ENCODE data around the gene NAT10. TPM values are rescaled to one million over a fixed set of nuclear protein-coding genes. Genes with fewer than 3 reads are reported as not detected.
A peak's percentile ranks its signal among the peaks of the same experiment; 100 is the strongest.

Gene NAT10
- total RNA-seq, 1 donor from 2014 or later: 46.3 TPM

GRCh38 chr11:34146411-34146810 is 41.0 kb downstream of the NAT10 start:
- intact Hi-C loops (cut with DNase I): no loop called here
- ATAC-seq (no peak), DNase-seq (ENCODE audit: low spot score) (peak; percentile 47)

- peak; percentile 34 for DNase-seq (ENCODE audit: low spot score)
- ATAC-seq: no peak
- intact Hi-C loops (cut with DNase I): no loop called here
Observed at GRCh38 chr11:34146866-34147265, 41.4 kb downstream of the NAT10 start.

GRCh38 chr11:34147581-34147980 is 42.2 kb downstream of the NAT10 start:
- peak; percentile 25 for DNase-seq (ENCODE audit: low spot score)

GRCh38 chr11:34148504-34149165 is 43.2 kb downstream of the NAT10 start:
- intact Hi-C loops (cut with DNase I): no loop called here
- peak; percentile 47 for DNase-seq (ENCODE audit: low spot score)
- no peak for ATAC-seq

More at GRCh38 chr11:34147581-34147980, 42.2 kb downstream of the NAT10 start:
- intact Hi-C loops (cut with DNase I): no loop called here
- no peak for ATAC-seq

- no peak for ATAC-seq
- DNase-seq (ENCODE audit: low spot score): peak; percentile 9
- intact Hi-C loops (cut with DNase I): no loop called here
Observed at GRCh38 chr11:34149274-34149673, 43.8 kb downstream of the NAT10 start.

- no peak for DNase-seq (ENCODE audit: low spot score)
- intact Hi-C loops (cut with DNase I): no loop called here
Observed at GRCh38 chr11:34149786-34150185, 44.4 kb downstream of the NAT10 start.

GRCh38 chr11:34150494-34151151 is 45.2 kb downstream of the NAT10 start:
- intact Hi-C loops (cut with DNase I): no loop called here
- ATAC-seq: no peak
- no peak for DNase-seq (ENCODE audit: low spot score)

More at GRCh38 chr11:34149786-34150185, 44.4 kb downstream of the NAT10 start:
- peak; percentile 52 for ATAC-seq

- ATAC-seq (no peak), DNase-seq (ENCODE audit: low spot score) (no peak)
- intact Hi-C loops (cut with DNase I): no loop called here
Observed at GRCh38 chr11:34151166-34151565, 45.7 kb downstream of the NAT10 start.

- DNase-seq (ENCODE audit: low spot score) (no peak), ATAC-seq (no peak)
- intact Hi-C loops (cut with DNase I): no loop called here
Observed at GRCh38 chr11:34151916-34152845, 46.8 kb downstream of the NAT10 start.

- intact Hi-C loops (cut with DNase I): no loop called here
Observed at GRCh38 chr11:34154059-34154875, 48.8 kb downstream of the NAT10 start.

GRCh38 chr11:34155057-34155756 is 49.8 kb downstream of the NAT10 start:
- ATAC-seq: peak; percentile 23
- no peak for DNase-seq (ENCODE audit: low spot score)
- intact Hi-C loops (cut with DNase I): no loop called here

More at GRCh38 chr11:34154059-34154875, 48.8 kb downstream of the NAT10 start:
- DNase-seq (ENCODE audit: low spot score): no peak
- ATAC-seq: no peak

- ATAC-seq: peak; percentile 45
- DNase-seq (ENCODE audit: low spot score): no peak
- intact Hi-C loops (cut with DNase I): no loop called here
Observed at GRCh38 chr11:34155757-34156062, 50.3 kb downstream of the NAT10 start.

- intact Hi-C loops (cut with DNase I): no loop called here
- DNase-seq (ENCODE audit: low spot score): no peak
- no peak for ATAC-seq
Observed at GRCh38 chr11:34157163-34157562, 51.7 kb downstream of the NAT10 start.

GRCh38 chr11:34158661-34159060 is 53.2 kb downstream of the NAT10 start:
- ATAC-seq (no peak), DNase-seq (ENCODE audit: low spot score) (no peak)
- intact Hi-C loops (cut with DNase I): no loop called here

GRCh38 chr11:34160049-34160721 is 54.8 kb downstream of the NAT10 start:
- no peak for DNase-seq (ENCODE audit: low spot score)
- intact Hi-C loops (cut with DNase I): no loop called here
- no peak for ATAC-seq

- intact Hi-C loops (cut with DNase I): no loop called here
- ATAC-seq: no peak
- no peak for DNase-seq (ENCODE audit: low spot score)
Observed at GRCh38 chr11:34160791-34161190, 55.4 kb downstream of the NAT10 start.

- intact Hi-C loops (cut with DNase I): no loop called here
- ATAC-seq (no peak), DNase-seq (ENCODE audit: low spot score) (no peak)
Observed at GRCh38 chr11:34161361-34161760, 55.9 kb downstream of the NAT10 start.

Data from sciatic nerve (tissue), 2 donors.